ENCODE results near the gene RBCK1.

Gene RBCK1

DNA sequence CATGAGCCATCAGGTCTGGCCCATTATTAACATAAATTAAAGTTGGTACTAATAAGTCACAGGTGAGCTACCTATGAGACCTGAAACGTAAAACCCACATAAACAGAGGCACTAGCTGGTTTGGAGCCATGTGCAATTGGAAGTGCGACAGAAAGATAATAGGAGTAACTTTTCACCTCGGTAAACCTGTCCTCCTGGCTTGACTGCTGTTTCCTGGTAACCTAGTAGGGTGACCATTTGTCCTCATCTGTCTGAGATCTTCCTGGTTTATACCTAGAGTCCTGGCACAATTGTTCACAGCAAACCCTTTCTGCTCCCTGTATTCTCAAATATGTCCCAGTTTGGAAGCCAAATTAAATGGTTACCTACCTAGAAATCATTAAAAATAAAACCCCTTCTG lies 46.9 kb downstream of the RBCK1 start:
- Histone ChIP-seq H3K4me1 (ENCODE audit: control insufficient read depth in 2 of 2, insufficient read depth in 2 of 2, low read length in 2 of 2) (peaks cover 0 to under 1% of the 10 kb centered on the region in 2 donors), H3K9me3 (ENCODE audit: control insufficient read depth in 2 of 2, low read length in 2 of 2) (no peaks in the 10 kb centered on the region), H3K9ac (ENCODE audit: low read depth in 1 of 2, low read length in 2 of 2) (no peak overlapping the region), H3K27ac (ENCODE audit: low read depth in 2 of 2, low read length in 2 of 2) (no peak overlapping the region), H3K4me3 (ENCODE audit: low read length in 2 of 2) (no peak overlapping the region), H3K27me3 (ENCODE audit: control insufficient read depth in 2 of 2, insufficient read depth in 2 of 2, low read length in 2 of 2) (no peaks in the 10 kb centered on the region), H3K36me3 (ENCODE audit: control insufficient read depth in 2 of 2, insufficient read depth in 2 of 2, low read length in 2 of 2) (peaks cover 0 to 3% of the 10 kb centered on the region in 2 donors)

- Histone ChIP-seq H3K36me3 (ENCODE audit: control insufficient read depth in 2 of 2, insufficient read depth in 2 of 2, low read length in 2 of 2) (no peaks in the 10 kb centered on the region), H3K27me3 (ENCODE audit: control insufficient read depth in 2 of 2, insufficient read depth in 2 of 2, low read length in 2 of 2) (no peaks in the 10 kb centered on the region), H3K9ac (ENCODE audit: low read depth in 1 of 2, low read length in 2 of 2) (no peak overlapping the region), H3K9me3 (ENCODE audit: control insufficient read depth in 2 of 2, low read length in 2 of 2) (no peaks in the 10 kb centered on the region), H3K4me3 (ENCODE audit: low read length in 2 of 2) (no peak overlapping the region), H3K27ac (ENCODE audit: low read depth in 2 of 2, low read length in 2 of 2) (no peak overlapping the region), H3K4me1 (ENCODE audit: control insufficient read depth in 2 of 2, insufficient read depth in 2 of 2, low read length in 2 of 2) (peaks cover 13 to 17% of the 10 kb centered on the region in 2 donors)
Observed at GRCh38 chr20:458776-459175, 50.7 kb downstream of the RBCK1 start.

- Histone ChIP-seq H3K27me3 (ENCODE audit: control insufficient read depth in 2 of 2, insufficient read depth in 2 of 2, low read length in 2 of 2) (no peaks in the 10 kb centered on the region), H3K4me3 (ENCODE audit: low read length in 2 of 2) (peak overlapping the region in 1 of 2 donors; percentile 4), H3K27ac (ENCODE audit: low read depth in 2 of 2, low read length in 2 of 2) (no peak overlapping the region), H3K36me3 (ENCODE audit: control insufficient read depth in 2 of 2, insufficient read depth in 2 of 2, low read length in 2 of 2) (no peaks in the 10 kb centered on the region), H3K9me3 (ENCODE audit: control insufficient read depth in 2 of 2, low read length in 2 of 2) (no peaks in the 10 kb centered on the region), H3K4me1 (ENCODE audit: control insufficient read depth in 2 of 2, insufficient read depth in 2 of 2, low read length in 2 of 2) (peaks cover 13 to 17% of the 10 kb centered on the region in 2 donors), H3K9ac (ENCODE audit: low read depth in 1 of 2, low read length in 2 of 2) (no peak overlapping the region)
Observed at GRCh38 chr20:460180-460579, 52.1 kb downstream of the RBCK1 start.

- Histone ChIP-seq H3K4me1 (ENCODE audit: control insufficient read depth in 2 of 2, insufficient read depth in 2 of 2, low read length in 2 of 2) (peaks cover 13 to 17% of the 10 kb centered on the region in 2 donors), H3K27ac (ENCODE audit: low read depth in 2 of 2, low read length in 2 of 2) (no peak overlapping the region), H3K36me3 (ENCODE audit: control insufficient read depth in 2 of 2, insufficient read depth in 2 of 2, low read length in 2 of 2) (no peaks in the 10 kb centered on the region), H3K9ac (ENCODE audit: low read depth in 1 of 2, low read length in 2 of 2) (no peak overlapping the region), H3K4me3 (ENCODE audit: low read length in 2 of 2) (peak overlapping the region in 1 of 2 donors; percentile 44), H3K27me3 (ENCODE audit: control insufficient read depth in 2 of 2, insufficient read depth in 2 of 2, low read length in 2 of 2) (no peaks in the 10 kb centered on the region), H3K9me3 (ENCODE audit: control insufficient read depth in 2 of 2, low read length in 2 of 2) (no peaks in the 10 kb centered on the region)
Observed at GRCh38 chr20:460707-461106, 52.6 kb downstream of the RBCK1 start.

DNA sequence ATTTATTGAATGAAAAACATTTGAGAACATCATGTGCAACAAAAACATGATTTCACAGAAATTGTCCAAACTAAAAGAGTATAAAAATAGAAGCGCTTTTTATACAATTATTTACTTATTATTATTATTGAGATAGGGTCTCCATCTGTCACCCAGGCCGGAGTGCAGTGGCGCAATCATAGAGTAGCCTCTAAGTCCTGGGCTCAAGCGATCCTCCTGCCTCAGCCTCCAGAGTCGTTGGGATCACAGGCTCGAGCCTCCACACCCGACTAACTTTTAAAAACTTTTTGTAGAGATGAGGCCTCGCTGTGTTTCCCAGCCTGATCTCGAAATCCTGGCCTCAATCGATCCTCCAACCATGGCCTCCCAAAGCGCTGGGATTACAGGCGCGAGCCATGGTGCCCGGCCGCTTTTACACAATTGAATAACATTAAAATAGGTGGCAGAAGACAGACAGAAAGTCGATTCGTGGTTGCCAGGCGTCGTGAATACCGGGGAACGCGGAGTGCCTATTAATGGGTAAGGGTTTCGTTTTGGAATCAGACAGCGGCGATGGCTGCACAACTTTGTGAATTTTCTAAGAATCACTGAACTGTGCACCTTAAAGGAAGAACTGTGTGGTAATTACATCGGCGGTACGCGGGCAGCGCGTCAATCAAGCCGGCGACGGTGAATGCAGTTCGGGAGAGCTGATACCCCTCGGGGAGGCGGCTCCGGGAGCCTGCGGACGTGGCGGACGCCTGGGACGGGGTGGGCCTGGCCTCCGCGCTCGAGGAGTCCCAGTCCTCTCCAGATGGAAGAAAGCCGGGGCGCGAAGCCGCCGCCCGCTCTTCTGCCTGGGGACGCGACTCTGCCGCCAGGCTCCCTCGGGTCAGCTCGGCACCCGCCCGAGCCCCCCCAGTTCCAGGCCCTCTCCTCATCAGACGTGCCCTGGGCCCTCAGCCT lies 53.4 kb downstream of the RBCK1 start:
- H3K27ac ChIP-seq (ENCODE audit: low read depth in 2 of 2, low read length in 2 of 2), result peak overlapping the region; percentile 87 to 88
- no peaks in the 10 kb centered on the region for H3K27me3 ChIP-seq (ENCODE audit: control insufficient read depth in 2 of 2, insufficient read depth in 2 of 2, low read length in 2 of 2)
- H3K4me1 ChIP-seq (ENCODE audit: control insufficient read depth in 2 of 2, insufficient read depth in 2 of 2, low read length in 2 of 2), result peaks cover 13 to 17% of the 10 kb centered on the region in 2 donors
- H3K9ac ChIP-seq (ENCODE audit: low read depth in 1 of 2, low read length in 2 of 2), result peak overlapping the region; percentile 71 to 77
- H3K9me3 ChIP-seq (ENCODE audit: control insufficient read depth in 2 of 2, low read length in 2 of 2), result no peaks in the 10 kb centered on the region
- peak overlapping the region; percentile 77 to 86 for H3K4me3 ChIP-seq (ENCODE audit: low read length in 2 of 2)
- H3K36me3 ChIP-seq (ENCODE audit: control insufficient read depth in 2 of 2, insufficient read depth in 2 of 2, low read length in 2 of 2), result no peaks in the 10 kb centered on the region

DNA sequence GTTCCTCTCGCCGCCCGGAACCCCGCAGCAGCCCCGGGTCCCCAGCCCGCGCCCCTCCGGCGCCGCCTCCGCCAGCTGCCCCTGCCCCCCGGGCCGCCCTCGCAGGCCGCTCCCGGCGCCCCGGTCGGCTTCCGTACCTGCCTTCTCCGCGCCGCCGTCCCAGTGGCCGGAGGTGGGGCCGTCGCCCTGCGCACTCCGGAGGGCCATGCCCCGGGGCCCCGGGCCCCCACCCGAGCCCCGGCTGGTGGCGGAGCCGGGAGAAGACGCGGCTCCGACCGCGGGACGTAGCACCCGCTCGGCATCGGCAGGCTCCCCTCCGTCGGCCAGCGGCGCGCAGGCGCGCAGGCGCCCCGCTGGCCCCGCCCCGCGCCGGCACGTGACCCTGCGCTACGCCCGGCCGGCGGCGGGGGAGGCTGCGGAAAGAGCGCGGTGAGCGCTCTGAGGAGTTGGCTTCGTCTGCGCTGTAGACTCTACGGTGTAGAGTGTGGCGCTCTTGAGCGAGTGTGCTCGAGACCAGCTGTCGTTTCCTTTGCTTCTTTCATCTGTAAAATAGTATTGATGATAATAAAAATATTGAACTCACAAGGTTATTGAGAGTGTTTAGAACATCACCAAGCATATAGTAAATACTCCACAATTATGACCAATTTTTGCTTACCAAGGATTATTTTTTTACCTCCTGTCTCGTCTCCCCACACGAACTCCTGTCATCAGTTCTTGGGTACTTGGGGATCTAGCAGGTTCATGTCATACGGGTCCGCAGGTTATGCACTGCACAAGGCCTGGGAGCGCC lies 54.3 kb downstream of the RBCK1 start, which contains the start of gene TBC1D20:
TSS of gene TBC1D20 (minus strand) at position 335 of the 793 bp plus-strand sequence. CDS start at position 207, 128 bp downstream.
- H3K4me1 ChIP-seq (ENCODE audit: control insufficient read depth in 2 of 2, insufficient read depth in 2 of 2, low read length in 2 of 2), result peaks cover 13 to 17% of the 10 kb centered on the region in 2 donors

GRCh38 chr20:467755-468154 lies 59.7 kb downstream of the RBCK1 start:
- Histone ChIP-seq H3K36me3 (ENCODE audit: control insufficient read depth in 2 of 2, insufficient read depth in 2 of 2, low read length in 2 of 2) (no peaks in the 10 kb centered on the region), H3K9me3 (ENCODE audit: control insufficient read depth in 2 of 2, low read length in 2 of 2) (peaks cover 0 to 3% of the 10 kb centered on the region in 2 donors), H3K4me1 (ENCODE audit: control insufficient read depth in 2 of 2, insufficient read depth in 2 of 2, low read length in 2 of 2) (peaks cover 3 to 5% of the 10 kb centered on the region in 2 donors), H3K4me3 (ENCODE audit: low read length in 2 of 2) (no peak overlapping the region), H3K9ac (ENCODE audit: low read depth in 1 of 2, low read length in 2 of 2) (no peak overlapping the region), H3K27ac (ENCODE audit: low read depth in 2 of 2, low read length in 2 of 2) (no peak overlapping the region), H3K27me3 (ENCODE audit: control insufficient read depth in 2 of 2, insufficient read depth in 2 of 2, low read length in 2 of 2) (no peaks in the 10 kb centered on the region)

More for the DNA sequence above, 54.3 kb downstream of the RBCK1 start, which contains the start of gene TBC1D20:
- Histone ChIP-seq H3K27me3 (ENCODE audit: control insufficient read depth in 2 of 2, insufficient read depth in 2 of 2, low read length in 2 of 2) (no peaks in the 10 kb centered on the region), H3K27ac (ENCODE audit: low read depth in 2 of 2, low read length in 2 of 2) (peak within 1 kb of the TSS; percentile 87 to 88), H3K9me3 (ENCODE audit: control insufficient read depth in 2 of 2, low read length in 2 of 2) (no peaks in the 10 kb centered on the region), H3K9ac (ENCODE audit: low read depth in 1 of 2, low read length in 2 of 2) (peak within 1 kb of the TSS; percentile 71 to 77), H3K36me3 (ENCODE audit: control insufficient read depth in 2 of 2, insufficient read depth in 2 of 2, low read length in 2 of 2) (no peaks in the 10 kb centered on the region), H3K4me3 (ENCODE audit: low read length in 2 of 2) (peak within 1 kb of the TSS; percentile 77 to 86)

DNA sequence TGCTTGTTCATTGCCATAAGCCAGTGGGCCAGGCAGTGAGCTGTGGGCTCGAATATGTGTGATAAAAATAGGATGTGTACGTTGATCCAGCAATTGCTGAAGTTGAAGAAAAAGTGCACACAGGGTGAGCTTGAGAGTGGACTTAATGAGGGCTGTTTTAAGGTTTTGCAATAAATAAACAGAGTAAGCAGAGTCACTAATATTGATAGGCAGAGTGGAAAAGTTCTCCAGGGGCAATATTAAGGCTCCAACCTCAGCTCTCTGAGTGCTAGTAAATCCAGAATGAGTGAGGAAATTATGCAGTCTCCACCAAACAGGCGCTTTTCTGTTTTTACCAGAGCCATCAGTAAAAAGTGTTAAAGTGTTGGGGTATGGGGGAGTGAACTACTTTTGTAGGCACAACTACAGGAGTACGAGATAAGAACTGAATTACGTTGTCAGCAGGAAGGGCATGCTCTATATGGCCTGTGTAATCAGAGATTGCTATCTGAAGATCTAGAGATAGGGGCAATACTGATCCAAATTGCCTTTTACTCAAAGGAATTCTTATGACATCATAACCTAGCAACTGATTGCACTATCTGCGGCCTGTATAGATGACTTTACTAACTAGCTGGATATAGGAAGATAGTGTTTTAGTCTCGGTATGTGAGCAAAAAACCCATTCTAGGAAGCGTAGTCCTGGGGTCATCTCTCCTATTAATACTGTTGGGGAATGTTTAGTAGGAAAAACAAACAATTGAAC lies 61.8 kb downstream of the RBCK1 start:
- Histone ChIP-seq H3K4me3 (ENCODE audit: low read length in 2 of 2) (no peak overlapping the region), H3K9ac (ENCODE audit: low read depth in 1 of 2, low read length in 2 of 2) (no peak overlapping the region), H3K27ac (ENCODE audit: low read depth in 2 of 2, low read length in 2 of 2) (no peak overlapping the region), H3K36me3 (ENCODE audit: control insufficient read depth in 2 of 2, insufficient read depth in 2 of 2, low read length in 2 of 2) (no peaks in the 10 kb centered on the region), H3K9me3 (ENCODE audit: control insufficient read depth in 2 of 2, low read length in 2 of 2) (peaks cover 0 to 3% of the 10 kb centered on the region in 2 donors), H3K27me3 (ENCODE audit: control insufficient read depth in 2 of 2, insufficient read depth in 2 of 2, low read length in 2 of 2) (no peaks in the 10 kb centered on the region), H3K4me1 (ENCODE audit: control insufficient read depth in 2 of 2, insufficient read depth in 2 of 2, low read length in 2 of 2) (peaks cover 0 to 4% of the 10 kb centered on the region in 2 donors)

- peaks cover 0 to 11% of the 10 kb centered on the region in 2 donors for H3K4me1 ChIP-seq (ENCODE audit: control insufficient read depth in 2 of 2, insufficient read depth in 2 of 2, low read length in 2 of 2)
- H3K9ac ChIP-seq (ENCODE audit: low read depth in 1 of 2, low read length in 2 of 2), result no peak overlapping the region
- H3K36me3 ChIP-seq (ENCODE audit: control insufficient read depth in 2 of 2, insufficient read depth in 2 of 2, low read length in 2 of 2), result peaks cover under 1 to 3% of the 10 kb centered on the region in 2 donors
- H3K9me3 ChIP-seq (ENCODE audit: control insufficient read depth in 2 of 2, low read length in 2 of 2), result peaks cover 0 to 3% of the 10 kb centered on the region in 2 donors
- no peak overlapping the region for H3K27ac ChIP-seq (ENCODE audit: low read depth in 2 of 2, low read length in 2 of 2)
- H3K27me3 ChIP-seq (ENCODE audit: control insufficient read depth in 2 of 2, insufficient read depth in 2 of 2, low read length in 2 of 2), result no peaks in the 10 kb centered on the region
- no peak overlapping the region for H3K4me3 ChIP-seq (ENCODE audit: low read length in 2 of 2)
Observed at GRCh38 chr20:472137-472846, 64.2 kb downstream of the RBCK1 start.
